Breast epithelium (tissue), 4 donors: Measurements from ENCODE around the gene NRL. TPM values are rescaled to one million over a fixed set of nuclear protein-coding genes. Genes with fewer than 3 reads are reported as not detected.

Experiments
- DNase-seq, 2 donors: peaks; one replicate each; pipeline ENCODE4 v3.0.0-alpha.2; 2019; ENCODE audit warnings: low spot score in 2 of 2
- H3K27ac ChIP-seq, 2 donors: fragments of 200-600 bp; sonication (generic) in 1 of 2; one replicate each; pipeline ENCODE4 v1.5.1; 2016 to 2019; ENCODE audit warnings: mild to moderate bottlenecking in 1 of 2
- H3K27me3 ChIP-seq, 2 donors: fragments of 200-600 bp; sonication (generic) in 1 of 2; one replicate each; pipeline versions ENCODE4 v1.5.1 to v1.6.0; 2017 to 2019; ENCODE audit warnings: control low read depth in 1 of 2, mild to moderate bottlenecking in 1 of 2
- H3K36me3 ChIP-seq: fragments of 200-600 bp; one replicate; pipeline ENCODE4 v1.5.1; 2019
- H3K4me1 ChIP-seq, 2 donors: fragments of 200-600 bp; sonication (generic); one replicate each; pipeline ENCODE4 v1.5.1; 2016 to 2019; ENCODE audit warnings: control low read depth in 1 of 2
- H3K4me3 ChIP-seq, 3 donors: fragments of 200-600 bp; sonication (generic); 1 replicate in 2 of 3; 2 replicates in 1 of 3; pipeline ENCODE4 v1.5.1; 2016 to 2019; ENCODE audit warnings: mild to moderate bottlenecking in 3 of 3, moderate library complexity in 2 of 3
- H3K9me3 ChIP-seq, 2 donors: fragments of 200-600 bp; sonication (generic) in 1 of 2; one replicate each; pipeline ENCODE4 v1.5.1; 2016 to 2019; ENCODE audit warnings: control low read depth in 1 of 2
- CTCF ChIP-seq, 3 donors: fragments of 450-650 bp; IDR thresholded peaks; one replicate each; pipeline ENCODE4 v1.5.1; 2016 to 2017; ENCODE audit warnings: antibody characterized with exemption in 3 of 3, mild to moderate bottlenecking in 3 of 3, moderate library complexity in 3 of 3
- POLR2A ChIP-seq: fragments of 450-650 bp; IDR thresholded peaks from one replicate; pipeline ENCODE4 v1.6.1; 2016; ENCODE audit warnings: antibody characterized with exemption, mild to moderate bottlenecking, moderate library complexity
- POLR2AphosphoS5 ChIP-seq, 3 donors: sonication (generic); formaldehyde crosslinking; IDR thresholded peaks; one replicate each; pipeline ENCODE4 v1.6.1; 2017; ENCODE audit warnings: antibody characterized with exemption in 3 of 3
- intact Hi-C: fragments of 100-400 bp; cut with DNase I; formaldehyde crosslinking; loops from one replicate; pipeline ENCODE4 v1.15.1; 2023; ENCODE audit warnings: low total_unique reads
- total RNA-seq, 3 donors: library from RNA; depleted of rRNA; stranded (reverse); fragments of >200 nt; gene quantifications; one replicate each; pipeline ENCODE4 v1.1.0, GENCODE V29; 2016

The NRL gene
- total RNA-seq, 3 donors from 2014 or later: 2.1 to 5.6 (median 2.5) TPM

- Histone ChIP-seq H3K9me3 (no peaks in the 10 kb centered on the region), H3K27me3 (no peaks in the 10 kb centered on the region), H3K4me1 (no peaks in the 10 kb centered on the region), H3K4me3 (no peak overlapping the region), H3K27ac (no peak overlapping the region), H3K36me3 (no peaks in the 10 kb centered on the region)
- TF ChIP-seq POLR2A (no peak), POLR2AphosphoS5 (IDR thresholded peaks at IDR 0.05) (no peak), CTCF (IDR thresholded peaks at IDR 0.05) (no peak)
- no peak for DNase-seq
- intact Hi-C loops: no loop called here
These were observed 14.8 kb upstream of the NRL start for GRCh38 chr14:24129410-24129998.

GRCh38 chr14:24127673-24128072 is 12.9 kb upstream of the NRL start:
- no peak for DNase-seq
- Histone ChIP-seq H3K36me3 (peaks cover 11% of the 10 kb centered on the region), H3K9me3 (no peaks in the 10 kb centered on the region), H3K4me3 (no peak overlapping the region), H3K27me3 (no peaks in the 10 kb centered on the region), H3K27ac (no peak overlapping the region), H3K4me1 (no peaks in the 10 kb centered on the region)
- TF ChIP-seq CTCF (IDR thresholded peaks at IDR 0.05): no peak
- TF ChIP-seq POLR2AphosphoS5 (IDR thresholded peaks at IDR 0.05): no peak
- no peak for TF ChIP-seq POLR2A
- intact Hi-C loops: no loop called here

- H3K9me3 ChIP-seq: no peaks in the 10 kb centered on the region
- no peaks in the 10 kb centered on the region for H3K27me3 ChIP-seq
- TF ChIP-seq POLR2A (no peak), CTCF (IDR thresholded peaks at IDR 0.05) (no peak), POLR2AphosphoS5 (IDR thresholded peaks at IDR 0.05) (no peak)
- no peaks in the 10 kb centered on the region for H3K4me1 ChIP-seq
- H3K36me3 ChIP-seq: peaks cover 14% of the 10 kb centered on the region
- H3K4me3 ChIP-seq: no peak overlapping the region
- DNase-seq: no peak
- no peak overlapping the region for H3K27ac ChIP-seq
- intact Hi-C loops: no loop called here
These were observed 12.2 kb upstream of the NRL start for GRCh38 chr14:24126939-24127338.

- no peaks in the 10 kb centered on the region for H3K9me3 ChIP-seq
- H3K27ac ChIP-seq: no peak overlapping the region
- H3K36me3 ChIP-seq: peaks cover 14% of the 10 kb centered on the region
- no peaks in the 10 kb centered on the region for H3K27me3 ChIP-seq
- H3K4me1 ChIP-seq: no peaks in the 10 kb centered on the region
- no peak for TF ChIP-seq POLR2AphosphoS5 (IDR thresholded peaks at IDR 0.05)
- TF ChIP-seq POLR2A: no peak
- no peak for TF ChIP-seq CTCF (IDR thresholded peaks at IDR 0.05)
- no peak overlapping the region for H3K4me3 ChIP-seq
- no peak for DNase-seq
- intact Hi-C loops: loop anchor here (5.0 kb wide), 1 partner anchor 1191 kb away; no protein-coding TSS in a partner anchor
These were observed 9.0 kb upstream of the NRL start for GRCh38 chr14:24123424-24124417.

GRCh38 chr14:24122898-24123297 is 8.1 kb upstream of the NRL start:
- H3K4me1 ChIP-seq: no peaks in the 10 kb centered on the region
- intact Hi-C loops: loop anchor here (5.0 kb wide), 1 partner anchor 1191 kb away; no protein-coding TSS in a partner anchor
- TF ChIP-seq POLR2A: no peak
- no peak for TF ChIP-seq CTCF (IDR thresholded peaks at IDR 0.05)
- no peak for TF ChIP-seq POLR2AphosphoS5 (IDR thresholded peaks at IDR 0.05)

More at GRCh38 chr14:24122898-24123297, 8.1 kb upstream of the NRL start:
- H3K27ac ChIP-seq: no peak overlapping the region
- H3K36me3 ChIP-seq: peaks cover 14% of the 10 kb centered on the region
- no peak overlapping the region for H3K4me3 ChIP-seq
- no peaks in the 10 kb centered on the region for H3K9me3 ChIP-seq
- no peaks in the 10 kb centered on the region for H3K27me3 ChIP-seq
- no peak for DNase-seq
